Measurements from ENCODE around the gene MAPKAPK2. TPM values are rescaled to one million over a fixed set of nuclear protein-coding genes. Genes with fewer than 3 reads are reported as not detected.

MAPKAPK2 gene
- total RNA-seq, 1 experiment from 2014 or later: 54.9 TPM

DNA sequence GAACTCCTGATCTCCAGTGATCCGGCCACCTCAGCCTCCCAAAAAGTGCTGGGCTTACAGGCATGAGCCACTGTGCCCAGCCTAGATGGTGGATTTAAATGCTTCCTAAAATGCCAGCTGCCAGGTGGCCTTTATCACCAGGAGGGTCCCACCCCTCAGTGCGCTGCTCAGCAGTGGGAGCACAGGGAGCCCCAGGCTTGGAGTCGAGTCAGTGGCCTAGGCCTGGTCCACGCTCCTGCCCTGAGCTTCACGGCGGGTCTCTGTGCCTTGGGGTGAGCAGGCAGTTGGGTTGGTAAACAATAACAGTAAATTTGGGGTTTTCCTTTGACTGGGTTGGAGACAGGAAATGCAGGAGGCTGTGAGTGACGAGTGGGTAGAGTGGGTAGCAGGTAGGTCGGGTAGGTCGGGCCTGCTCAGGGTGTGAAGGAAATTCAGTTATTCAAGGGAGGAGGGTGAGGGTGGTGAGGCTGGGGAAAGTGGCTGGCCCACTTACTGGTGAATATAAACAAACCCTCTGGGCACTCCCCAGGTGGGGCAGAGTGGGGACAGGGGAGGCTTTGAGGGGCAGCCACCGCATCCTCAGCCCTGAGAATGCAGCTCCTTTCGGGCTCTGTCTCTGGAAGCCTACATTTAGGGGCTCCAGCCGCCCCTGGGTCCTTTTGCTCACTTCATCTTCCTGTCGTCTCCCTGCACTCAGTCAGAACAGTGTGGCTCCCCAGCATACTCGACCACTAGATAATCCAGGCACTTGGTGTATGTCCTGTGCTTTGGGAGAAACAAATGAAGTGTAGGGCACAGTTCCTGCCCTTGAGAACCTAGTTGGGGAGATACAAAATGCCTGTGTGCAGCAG lies 52.4 kb downstream of the MAPKAPK2 start (continued):
- TF ChIP-seq, protein P1, sequence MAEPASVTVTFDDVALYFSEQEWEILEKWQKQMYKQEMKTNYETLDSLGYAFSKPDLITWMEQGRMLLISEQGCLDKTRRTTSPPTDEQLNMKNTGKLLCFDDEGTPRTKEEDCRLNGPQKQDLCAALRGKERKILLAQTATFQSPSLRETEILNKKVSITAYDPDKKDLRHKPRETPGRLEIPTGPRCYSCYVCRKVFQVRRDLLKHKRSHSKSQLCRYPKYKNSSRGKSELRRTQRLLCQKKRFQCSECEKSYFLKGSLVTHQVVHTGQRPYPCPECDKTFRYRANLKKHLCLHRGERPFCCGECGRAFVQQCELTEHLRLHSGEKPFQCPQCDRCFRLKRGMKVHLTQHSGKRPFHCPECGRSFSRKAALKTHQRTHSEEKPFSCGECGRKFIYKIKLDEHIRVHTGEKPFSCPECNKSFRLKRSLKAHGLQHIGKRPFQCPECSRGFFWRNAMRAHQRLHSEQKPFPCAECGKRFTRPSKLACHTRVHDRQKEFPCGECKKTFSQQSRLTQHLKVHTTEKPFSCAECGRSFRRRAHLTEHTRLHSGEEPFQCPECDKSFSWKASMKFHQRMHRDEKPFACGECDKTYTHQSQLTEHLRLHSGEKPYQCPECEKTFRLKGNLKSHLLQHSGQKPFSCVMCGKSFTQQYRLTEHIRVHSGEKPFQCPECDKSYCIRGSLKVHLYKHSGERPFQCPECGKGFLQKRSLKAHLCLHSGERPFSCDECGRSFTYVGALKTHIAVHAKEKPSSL (CRISPR knock-in tag; conservative IDR thresholded peaks at IDR 0.05): no peak
- TF ChIP-seq, protein P2, sequence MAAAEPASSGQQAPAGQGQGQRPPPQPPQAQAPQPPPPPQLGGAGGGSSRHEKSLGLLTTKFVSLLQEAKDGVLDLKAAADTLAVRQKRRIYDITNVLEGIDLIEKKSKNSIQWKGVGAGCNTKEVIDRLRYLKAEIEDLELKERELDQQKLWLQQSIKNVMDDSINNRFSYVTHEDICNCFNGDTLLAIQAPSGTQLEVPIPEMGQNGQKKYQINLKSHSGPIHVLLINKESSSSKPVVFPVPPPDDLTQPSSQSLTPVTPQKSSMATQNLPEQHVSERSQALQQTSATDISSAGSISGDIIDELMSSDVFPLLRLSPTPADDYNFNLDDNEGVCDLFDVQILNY (CRISPR knock-in tag; IDR thresholded peaks at IDR 0.05): no peak

DNA sequence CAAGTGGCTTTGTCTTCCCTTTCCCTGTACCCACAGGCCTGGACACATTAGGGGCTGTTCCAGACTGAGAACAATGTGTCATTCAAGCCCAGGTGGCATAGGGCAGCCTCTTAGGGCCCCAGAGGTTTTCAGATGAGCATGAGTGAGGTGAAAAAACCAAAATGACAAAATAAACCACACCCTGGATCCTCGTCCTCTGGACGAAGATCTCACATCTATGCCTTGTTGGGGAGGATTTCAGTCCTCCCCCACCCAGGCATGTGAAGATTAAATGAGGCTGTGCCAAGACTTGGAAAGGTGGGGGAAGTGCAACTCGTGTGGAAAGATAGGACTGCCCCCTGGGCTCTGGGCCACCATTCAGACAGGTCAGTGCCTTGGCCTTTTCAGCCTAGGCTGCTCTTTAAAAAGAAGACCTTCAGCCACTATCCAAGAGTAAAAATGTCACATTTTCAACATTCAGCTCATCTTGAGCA lies 53.1 kb downstream of the MAPKAPK2 start:
- Mint-ChIP-seq H3K9me3 (no peaks in the 10 kb centered on the region), H3K36me3 (peaks cover 3% of the 10 kb centered on the region; the same call in 1 of the 2 replicates), H3K27me3 (ENCODE audit: low read depth) (no peaks in the 10 kb centered on the region; the same call in 1 of the 2 replicates), H3K27ac (no peak overlapping the region; the same call in 1 of the 2 replicates), H3K4me3 (no peak overlapping the region), H3K4me1 (peaks cover 14% of the 10 kb centered on the region)
- ChIA-PET POLR2A (no interaction called here), CTCF (interaction anchor here (0.7 to 1.9 kb wide), 6 partner anchors 21 to 245 kb away, joined by 3 to 9 read pairs (median 3); no protein-coding TSS in a partner anchor)
- no peak for ATAC-seq
- TF ChIP-seq FOXK1 (CRISPR knock-in tag; IDR thresholded peaks at IDR 0.05): no peak
- TF ChIP-seq ZNF138 (CRISPR knock-in tag; conservative IDR thresholded peaks at IDR 0.05): no peak
- TF ChIP-seq MYBL2 (CRISPR knock-in tag; IDR thresholded peaks at IDR 0.05): no peak
- TF ChIP-seq, protein P3, sequence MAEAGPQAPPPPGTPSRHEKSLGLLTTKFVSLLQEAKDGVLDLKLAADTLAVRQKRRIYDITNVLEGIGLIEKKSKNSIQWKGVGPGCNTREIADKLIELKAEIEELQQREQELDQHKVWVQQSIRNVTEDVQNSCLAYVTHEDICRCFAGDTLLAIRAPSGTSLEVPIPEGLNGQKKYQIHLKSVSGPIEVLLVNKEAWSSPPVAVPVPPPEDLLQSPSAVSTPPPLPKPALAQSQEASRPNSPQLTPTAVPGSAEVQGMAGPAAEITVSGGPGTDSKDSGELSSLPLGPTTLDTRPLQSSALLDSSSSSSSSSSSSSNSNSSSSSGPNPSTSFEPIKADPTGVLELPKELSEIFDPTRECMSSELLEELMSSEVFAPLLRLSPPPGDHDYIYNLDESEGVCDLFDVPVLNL (CRISPR knock-in tag; IDR thresholded peaks at IDR 0.05; ENCODE audit: borderline replicate concordance, low read depth): no peak
- no peak for TF ChIP-seq ZBTB21 (CRISPR knock-in tag; IDR thresholded peaks at IDR 0.05; ENCODE audit: borderline replicate concordance)
- TF ChIP-seq TP53 (CRISPR knock-in tag; IDR thresholded peaks at IDR 0.05): no peak
- no peak for TF ChIP-seq CBFB (CRISPR knock-in tag; IDR thresholded peaks at IDR 0.05; ENCODE audit: low read depth)
- no peak for TF ChIP-seq NFYB (CRISPR knock-in tag; conservative IDR thresholded peaks at IDR 0.05; ENCODE audit: low read depth)
- no peak for TF ChIP-seq MXD4 (CRISPR knock-in tag; IDR thresholded peaks at IDR 0.05; ENCODE audit: borderline replicate concordance)
- TF ChIP-seq, protein P4, sequence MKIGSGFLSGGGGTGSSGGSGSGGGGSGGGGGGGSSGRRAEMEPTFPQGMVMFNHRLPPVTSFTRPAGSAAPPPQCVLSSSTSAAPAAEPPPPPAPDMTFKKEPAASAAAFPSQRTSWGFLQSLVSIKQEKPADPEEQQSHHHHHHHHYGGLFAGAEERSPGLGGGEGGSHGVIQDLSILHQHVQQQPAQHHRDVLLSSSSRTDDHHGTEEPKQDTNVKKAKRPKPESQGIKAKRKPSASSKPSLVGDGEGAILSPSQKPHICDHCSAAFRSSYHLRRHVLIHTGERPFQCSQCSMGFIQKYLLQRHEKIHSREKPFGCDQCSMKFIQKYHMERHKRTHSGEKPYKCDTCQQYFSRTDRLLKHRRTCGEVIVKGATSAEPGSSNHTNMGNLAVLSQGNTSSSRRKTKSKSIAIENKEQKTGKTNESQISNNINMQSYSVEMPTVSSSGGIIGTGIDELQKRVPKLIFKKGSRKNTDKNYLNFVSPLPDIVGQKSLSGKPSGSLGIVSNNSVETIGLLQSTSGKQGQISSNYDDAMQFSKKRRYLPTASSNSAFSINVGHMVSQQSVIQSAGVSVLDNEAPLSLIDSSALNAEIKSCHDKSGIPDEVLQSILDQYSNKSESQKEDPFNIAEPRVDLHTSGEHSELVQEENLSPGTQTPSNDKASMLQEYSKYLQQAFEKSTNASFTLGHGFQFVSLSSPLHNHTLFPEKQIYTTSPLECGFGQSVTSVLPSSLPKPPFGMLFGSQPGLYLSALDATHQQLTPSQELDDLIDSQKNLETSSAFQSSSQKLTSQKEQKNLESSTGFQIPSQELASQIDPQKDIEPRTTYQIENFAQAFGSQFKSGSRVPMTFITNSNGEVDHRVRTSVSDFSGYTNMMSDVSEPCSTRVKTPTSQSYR (CRISPR knock-in tag; IDR thresholded peaks at IDR 0.05): no peak
- DNase-seq (ENCODE audit: low spot score): no peak
